ENCODE measurements around the gene PLCG1. TPM values are rescaled to one million over a fixed set of nuclear protein-coding genes. Genes with fewer than 3 reads are reported as not detected.

Gene PLCG1
- total and polyA plus RNA-seq, 2 experiments from 2014 or later, result 27.4 to 206 TPM

- TF ChIP-seq REST (IDR thresholded peaks at IDR 0.05; ENCODE audit: unreplicated experiment) (no peak), JUNB (IDR thresholded peaks at IDR 0.05; ENCODE audit: unreplicated experiment) (no peak)
Measured at GRCh38 chr20:41198443-41198842, 61.1 kb downstream of the PLCG1 start (continued).

- H3K36me3 Mint-ChIP-seq (ENCODE audit: low read depth), result no peaks in the 10 kb centered on the region
- H3K4me2 ChIP-seq, result no peak overlapping the region
- peaks cover 9% of the 10 kb centered on the region for H3K4me1 Mint-ChIP-seq
- H3K27me3 ChIP-seq (ENCODE audit: insufficient read depth), result no peaks in the 10 kb centered on the region
- H2AFZ ChIP-seq, result no peak overlapping the region
- ATAC-seq (peak; percentile 73), DNase-seq (ENCODE audit: low spot score) (no peak)
- no peaks in the 10 kb centered on the region for H3F3A ChIP-seq (replicated peaks; ENCODE audit: low read depth)
- H4K20me1 ChIP-seq (replicated peaks; ENCODE audit: insufficient read depth), result no peaks in the 10 kb centered on the region
- H3K27ac ChIP-seq (ENCODE audit: low read depth), result no peak overlapping the region
- 0 out of 2 replicates have a peak, but pooled peaks cover 5% of the 10 kb centered on the region for H3K9me2 ChIP-seq (ENCODE audit: insufficient read depth)
- no peak overlapping the region for H3K27ac Mint-ChIP-seq
- H3K27me3 Mint-ChIP-seq (ENCODE audit: insufficient read depth, low read depth, poor library complexity), result peaks cover 5% of the 10 kb centered on the region
- H3K4me3 Mint-ChIP-seq, result no peak overlapping the region
- no peaks in the 10 kb centered on the region for H3K36me3 ChIP-seq (ENCODE audit: insufficient read depth)
- H3K9me3 Mint-ChIP-seq, result no peaks in the 10 kb centered on the region
- H3K4me3 ChIP-seq, result no peak overlapping the region
- H3K4me1 ChIP-seq (ENCODE audit: insufficient read depth), result no peaks in the 10 kb centered on the region
- no peaks in the 10 kb centered on the region for H3K79me2 ChIP-seq (replicated peaks; ENCODE audit: insufficient read depth)
- TF ChIP-seq POLR2AphosphoS5 (IDR thresholded peaks at IDR 0.05; ENCODE audit: low read depth) (no peak), ETS1 (IDR thresholded peaks at IDR 0.05) (no peak), NANOG (IDR thresholded peaks at IDR 0.05; ENCODE audit: borderline replicate concordance) (no peak), EZH2phosphoT487 (IDR thresholded peaks at IDR 0.05; ENCODE audit: unreplicated experiment) (no peak), REST (IDR thresholded peaks at IDR 0.05; ENCODE audit: unreplicated experiment) (no peak), ZNF462 (CRISPR knock-in tag; IDR thresholded peaks at IDR 0.05) (no peak), ZNF331 (CRISPR knock-in tag; IDR thresholded peaks at IDR 0.05; ENCODE audit: low read depth) (no peak), CREB1 (CRISPR knock-in tag; IDR thresholded peaks at IDR 0.05; ENCODE audit: low read depth) (no peak), STAT1 (IDR thresholded peaks at IDR 0.05; ENCODE audit: unreplicated experiment) (no peak), JUNB (IDR thresholded peaks at IDR 0.05; ENCODE audit: unreplicated experiment) (no peak)
Measured at GRCh38 chr20:41200446-41201202, 63.3 kb downstream of the PLCG1 start.

Data from GM23338 (cell line).